T-cell (primary cell): Measurements from ENCODE around the gene GRM7. TPM values are rescaled to one million over a fixed set of nuclear protein-coding genes. Genes with fewer than 3 reads are reported as not detected.

Experiments used
- ATAC-seq, 4 experiments: fragments of 200-7000 bp in 3 of 4; fragments of 150-1000 bp in 1 of 4; cut with Tn5 transposase; replicated peaks in 1 of 4; 1 replicate in 3 of 4; 2 replicates in 1 of 4; pipeline ENCODE4 v1.10.0; 2021; ENCODE audit warnings: moderate library complexity in 3 of 4, mild to moderate bottlenecking in 2 of 4, moderate number of reproducible peaks in 1 of 4
- CTCF ChIA-PET, 2 donors: fragments of 300-600 bp; sonication (Branson Sonifier 250); formaldehyde crosslinking; loops; one replicate each; lab custom pipeline; 2022; ENCODE audit warnings: antibody characterized with exemption in 2 of 2; lab: Charles Lee
- POLR2A ChIA-PET, 2 donors: fragments of 300-600 bp; sonication (Branson Sonifier 250); formaldehyde crosslinking; loops; one replicate each; lab custom pipeline; 2022; ENCODE audit warnings: antibody characterized with exemption in 2 of 2; lab: Charles Lee
- DNase-seq, 35 experiments: peaks; one replicate each; pipeline versions ENCODE4 v3.0.0 to v3.0.0-alpha.2; 2013 to 2023
- H3K27ac ChIP-seq: one replicate; pipeline ENCODE4 v1.5.1; 2013; ENCODE audit warnings: low read length
- H3K27me3 ChIP-seq, 2 experiments: replicated peaks in 1 of 2; 1 replicate in 1 of 2; 2 replicates in 1 of 2; pipeline versions ENCODE4 v1.6.1 to v1.7.0; 2013; ENCODE audit warnings: low read length in 1 of 2, mixed read lengths in 1 of 2; ENCODE audit not compliant: control insufficient read depth in 2 of 2, insufficient read depth in 2 of 2; ENCODE audit errors: extremely low read depth in 1 of 2
- H3K36me3 ChIP-seq, 2 donors: 1 replicate in 1 of 2; 2 replicates in 1 of 2; pipeline versions ENCODE4 v1.6.1 to v1.7.0; 2013; ENCODE audit warnings: low read length in 1 of 2; ENCODE audit not compliant: control insufficient read depth in 2 of 2, insufficient read depth in 1 of 2; ENCODE audit errors: extremely low read depth in 1 of 2
- H3K4me1 ChIP-seq, 2 experiments: 1 replicate in 1 of 2; 2 replicates in 1 of 2; pipeline versions ENCODE4 v1.6.1 to v1.7.0; 2013; ENCODE audit warnings: low read length in 2 of 2, mixed read lengths in 1 of 2; ENCODE audit not compliant: insufficient read depth in 2 of 2, control insufficient read depth in 1 of 2; ENCODE audit errors: extremely low read depth in 1 of 2
- H3K4me3 ChIP-seq, 2 donors: 1 replicate in 1 of 2; 2 replicates in 1 of 2; pipeline versions ENCODE4 v1.5.1 to v1.7.0; 2013; ENCODE audit warnings: mild to moderate bottlenecking in 2 of 2, low read length in 1 of 2, moderate library complexity in 1 of 2; ENCODE audit not compliant: control insufficient read depth in 1 of 2; ENCODE audit errors: extremely low read depth in 1 of 2
- H3K9me3 ChIP-seq: 2 replicates; pipeline ENCODE4 v1.7.0; 2013
- H3K27ac Mint-ChIP-seq, 2 donors: one replicate each; pipeline ENCODE4 v1.8.0; 2020 to 2021; ENCODE audit warnings: mild to moderate bottlenecking in 2 of 2, mixed read lengths in 2 of 2
- H3K27me3 Mint-ChIP-seq, 2 donors: one replicate each; pipeline ENCODE4 v1.8.0; 2021 to 2022; ENCODE audit warnings: mixed read lengths in 2 of 2
- H3K36me3 Mint-ChIP-seq: one replicate; pipeline ENCODE4 v1.8.0; 2021; ENCODE audit warnings: mixed read lengths
- H3K4me1 Mint-ChIP-seq, 3 donors: one replicate each; pipeline ENCODE4 v1.8.0; 2020 to 2022; ENCODE audit warnings: mixed read lengths in 3 of 3, mild to moderate bottlenecking in 1 of 3
- H3K4me3 Mint-ChIP-seq, 3 donors: one replicate each; pipeline ENCODE4 v1.8.0; 2020 to 2022; ENCODE audit warnings: mild to moderate bottlenecking in 3 of 3, mixed read lengths in 3 of 3, moderate library complexity in 3 of 3
- H3K9me3 Mint-ChIP-seq, 3 donors: one replicate each; pipeline ENCODE4 v1.8.0; 2020 to 2022; ENCODE audit warnings: mixed read lengths in 3 of 3
- WGBS: methylation state at CpG from one replicate; pipeline ENCODE4 v1.1.5; 2013; ENCODE audit warnings: missing lambda C conversion rate; ENCODE audit not compliant: insufficient coverage; 5-methylcytosine and 5-hydroxymethylcytosine counted together
- total RNA-seq, 35 experiments: library from RNA in 6 of 35; stranded (reverse) in 6 of 35; fragments of 120-200 nt in 1 of 35; gene quantifications; one replicate each; pipeline versions ENCODE4 v1.2.1 to v1.2.4 and lab custom pipeline; 2013 to 2026

GRM7 gene
- total RNA-seq, 5 donors from 2014 or later (not counting 1 experiment from before 2014, with no cell fraction given): not detected

GRCh38 chr3:7280318-7280717 is 419.4 kb downstream of the GRM7 start:
- H3K36me3 ChIP-seq: no peaks in the 10 kb centered on the region
- H3K4me3 ChIP-seq: no peak overlapping the region
- H3K4me1 Mint-ChIP-seq: no peaks in the 10 kb centered on the region
- DNase-seq (no peak), ATAC-seq (no peak)
- H3K4me1 ChIP-seq: no peaks in the 10 kb centered on the region
- no peak overlapping the region for H3K27ac Mint-ChIP-seq
- no peaks in the 10 kb centered on the region for H3K36me3 Mint-ChIP-seq
- CTCF ChIA-PET: no interaction called here
- H3K27me3 ChIP-seq: no peaks in the 10 kb centered on the region
- H3K27ac ChIP-seq: no peak overlapping the region
- no peaks in the 10 kb centered on the region for H3K27me3 Mint-ChIP-seq
- peaks cover 0 to 7% (median 5%) of the 10 kb centered on the region in 3 donors for H3K9me3 Mint-ChIP-seq
- H3K4me3 Mint-ChIP-seq: no peak overlapping the region
- no peaks in the 10 kb centered on the region for H3K9me3 ChIP-seq
- 83% methylated on average over 2 of the region's 4 CpGs for WGBS
- POLR2A ChIA-PET: no interaction called here

GRCh38 chr3:7282988-7283387 is 422.1 kb downstream of the GRM7 start:
- H3K9me3 ChIP-seq: no peaks in the 10 kb centered on the region
- no peak overlapping the region for H3K27ac Mint-ChIP-seq
- ATAC-seq (no peak), DNase-seq (no peak)
- H3K4me1 Mint-ChIP-seq: no peaks in the 10 kb centered on the region
- no peak overlapping the region for H3K4me3 ChIP-seq
- H3K27me3 ChIP-seq: no peaks in the 10 kb centered on the region
- H3K4me1 ChIP-seq: no peaks in the 10 kb centered on the region
- no peak overlapping the region for H3K27ac ChIP-seq
- 20% methylated on average over 1 of the region's 4 CpGs for WGBS
- no peaks in the 10 kb centered on the region for H3K36me3 Mint-ChIP-seq
- CTCF ChIA-PET: no interaction called here
- POLR2A ChIA-PET: no interaction called here
- H3K9me3 Mint-ChIP-seq: peaks cover 0 to 5% (median 2%) of the 10 kb centered on the region in 3 donors
- no peak overlapping the region for H3K4me3 Mint-ChIP-seq
- H3K27me3 Mint-ChIP-seq: no peaks in the 10 kb centered on the region
- no peaks in the 10 kb centered on the region for H3K36me3 ChIP-seq

DNA sequence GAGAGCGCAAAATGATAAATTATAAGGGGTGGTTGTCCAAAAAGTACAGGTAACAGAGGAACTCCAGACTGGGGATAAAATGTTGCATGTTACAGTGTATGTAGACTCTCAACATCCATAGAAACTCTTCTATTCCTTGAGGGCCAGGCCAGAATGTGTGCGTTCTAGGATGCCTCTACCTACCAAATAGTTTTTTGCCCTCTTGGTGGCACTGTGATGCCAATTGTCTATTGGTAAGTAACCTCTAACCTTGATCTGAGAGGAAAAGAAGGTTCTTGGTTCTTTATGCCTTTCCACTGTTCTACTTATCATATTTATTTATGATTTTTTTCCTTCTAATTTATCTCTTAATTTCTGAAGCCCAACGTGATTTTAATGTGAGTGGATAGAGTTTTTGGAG is 424.6 kb downstream of the GRM7 start:
- no peak overlapping the region for H3K4me3 ChIP-seq
- H3K27me3 ChIP-seq: no peaks in the 10 kb centered on the region
- Mint-ChIP-seq H3K4me3 (no peak overlapping the region), H3K9me3 (peaks cover 0 to 5% (median 0%) of the 10 kb centered on the region in 3 donors), H3K36me3 (no peaks in the 10 kb centered on the region), H3K27ac (no peak overlapping the region), H3K4me1 (peaks cover 0 to 2% (median 2%) of the 10 kb centered on the region in 3 donors), H3K27me3 (no peaks in the 10 kb centered on the region)
- CTCF ChIA-PET: no interaction called here
- ATAC-seq (no peak), DNase-seq (no peak)
- peaks cover 0 to 2% of the 10 kb centered on the region in 2 experiments for H3K4me1 ChIP-seq
- H3K9me3 ChIP-seq: no peaks in the 10 kb centered on the region
- H3K36me3 ChIP-seq: no peaks in the 10 kb centered on the region
- no peak overlapping the region for H3K27ac ChIP-seq
- no CpG with 5 or more reads among the region's 3 CpGs for WGBS
- POLR2A ChIA-PET: no interaction called here

DNA sequence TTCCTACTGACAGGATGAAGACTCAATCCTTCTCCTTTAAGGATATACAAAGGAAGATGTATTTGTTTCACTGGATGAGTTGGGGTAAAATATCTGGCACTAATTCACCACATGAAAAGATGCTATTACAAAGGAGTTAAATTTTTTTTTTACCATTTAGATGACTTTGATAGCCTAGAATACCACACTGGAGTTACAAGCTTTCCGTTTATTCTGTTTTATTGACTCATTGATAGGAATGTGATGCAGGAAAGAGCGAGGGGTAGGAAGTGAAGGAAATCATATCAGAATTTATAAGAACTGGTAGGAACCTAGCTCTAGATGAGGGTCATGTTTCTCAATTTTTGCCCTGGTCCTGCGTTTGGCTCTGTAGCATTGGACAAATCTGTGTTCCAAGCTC is 427.2 kb downstream of the GRM7 start:
- POLR2A ChIA-PET: no interaction called here
- H3K9me3 Mint-ChIP-seq: peaks cover 0 to 3% (median 0%) of the 10 kb centered on the region in 3 donors
- 79% methylated on average over 2 of the region's 3 CpGs for WGBS
- no peaks in the 10 kb centered on the region for H3K9me3 ChIP-seq
- H3K36me3 ChIP-seq: no peaks in the 10 kb centered on the region
- no peak overlapping the region for H3K4me3 ChIP-seq
- no peaks in the 10 kb centered on the region for H3K27me3 ChIP-seq
- CTCF ChIA-PET: no interaction called here
- no peak overlapping the region for H3K27ac ChIP-seq
- peaks cover 2 to 9% (median 7%) of the 10 kb centered on the region in 3 donors for H3K4me1 Mint-ChIP-seq
- no peaks in the 10 kb centered on the region for H3K36me3 Mint-ChIP-seq
- H3K27me3 Mint-ChIP-seq: no peaks in the 10 kb centered on the region
- H3K27ac Mint-ChIP-seq: no peak overlapping the region
- DNase-seq (no peak), ATAC-seq (no peak)
- H3K4me3 Mint-ChIP-seq: no peak overlapping the region
- peaks cover 0 to 4% of the 10 kb centered on the region in 2 experiments for H3K4me1 ChIP-seq

DNA sequence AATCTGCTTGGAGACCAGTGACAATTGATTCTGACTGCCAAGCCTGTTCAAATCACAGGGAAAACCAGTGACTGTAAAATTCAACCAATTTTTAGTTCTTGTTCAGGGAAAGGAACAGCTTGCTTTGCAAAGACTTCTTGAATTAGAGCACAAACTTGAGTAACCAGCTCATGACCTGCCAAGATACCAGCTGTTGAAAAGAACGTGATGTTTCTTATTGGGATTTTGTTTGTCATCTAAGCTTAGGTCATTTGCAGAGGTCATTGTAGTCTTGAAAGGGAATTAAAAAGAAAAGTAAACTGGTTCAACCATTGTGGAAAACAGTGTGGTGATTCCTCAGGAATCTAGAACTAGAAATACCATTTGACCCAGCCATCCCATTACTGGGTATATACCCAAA is 428.2 kb downstream of the GRM7 start:
- Mint-ChIP-seq H3K36me3 (no peaks in the 10 kb centered on the region), H3K27me3 (no peaks in the 10 kb centered on the region), H3K4me3 (no peak overlapping the region), H3K9me3 (peaks cover 0 to 4% (median 0%) of the 10 kb centered on the region in 3 donors), H3K4me1 (peaks cover 2 to 9% (median 7%) of the 10 kb centered on the region in 3 donors), H3K27ac (no peak overlapping the region)
- ATAC-seq (no peak), DNase-seq (no peak)
- H3K27me3 ChIP-seq: no peaks in the 10 kb centered on the region
- no peak overlapping the region for H3K27ac ChIP-seq
- peaks cover 0 to 4% of the 10 kb centered on the region in 2 experiments for H3K4me1 ChIP-seq
- POLR2A ChIA-PET: no interaction called here
- no peak overlapping the region for H3K4me3 ChIP-seq
- H3K9me3 ChIP-seq: no peaks in the 10 kb centered on the region
- H3K36me3 ChIP-seq: no peaks in the 10 kb centered on the region
- CTCF ChIA-PET: no interaction called here
- WGBS: 80% methylated on average over 1 of the region's 1 CpG

DNA sequence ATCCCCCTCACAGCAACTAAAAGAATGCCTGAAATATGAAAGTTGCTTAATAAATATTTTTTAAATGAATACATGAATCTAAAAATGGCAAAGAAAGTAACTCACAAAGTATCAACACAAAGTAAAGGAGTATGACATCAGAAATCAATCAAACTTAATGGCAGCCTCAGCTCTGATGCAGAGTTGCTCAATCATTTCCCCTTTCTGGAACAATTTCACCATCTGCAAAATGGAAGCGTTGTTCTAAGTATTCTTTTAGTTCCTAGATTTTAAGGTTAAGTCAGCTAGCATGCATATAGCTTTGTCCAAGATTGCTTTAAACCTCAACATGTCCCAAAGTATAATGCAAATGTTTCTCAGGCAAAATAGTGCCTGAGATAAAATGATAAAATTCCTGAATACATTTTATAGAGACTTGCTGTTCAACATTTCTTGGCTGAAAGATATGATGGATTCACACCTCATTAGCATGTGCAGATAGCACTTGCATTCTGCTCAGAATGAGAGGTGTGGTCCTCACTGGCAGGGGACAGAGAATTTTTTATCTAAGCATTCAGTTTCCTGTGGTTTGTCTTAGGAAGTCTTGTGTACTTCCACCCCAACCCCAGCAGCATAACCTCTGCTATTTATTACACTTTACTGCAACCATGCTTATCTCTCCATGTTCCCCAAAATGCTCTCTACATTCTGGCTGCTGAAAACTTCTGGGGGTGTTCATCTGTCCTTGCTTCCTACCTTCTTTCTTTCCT is 429.3 kb downstream of the GRM7 start:
- peaks cover 2 to 9% (median 7%) of the 10 kb centered on the region in 3 donors for H3K4me1 Mint-ChIP-seq
- WGBS: no CpG with 5 or more reads among the region's 1 CpG
- CTCF ChIA-PET: no interaction called here

More for the DNA sequence above, 429.3 kb downstream of the GRM7 start:
- POLR2A ChIA-PET: no interaction called here
- H3K4me3 ChIP-seq: no peak overlapping the region
- ATAC-seq (no peak), DNase-seq (no peak)
- H3K27me3 Mint-ChIP-seq: no peaks in the 10 kb centered on the region
- H3K27ac Mint-ChIP-seq: no peak overlapping the region
- H3K4me1 ChIP-seq: peaks cover 0 to 4% of the 10 kb centered on the region in 2 experiments
- H3K36me3 Mint-ChIP-seq: no peaks in the 10 kb centered on the region
- H3K36me3 ChIP-seq: no peaks in the 10 kb centered on the region
- peaks cover 0 to 4% (median 0%) of the 10 kb centered on the region in 3 donors for H3K9me3 Mint-ChIP-seq
- H3K27me3 ChIP-seq: no peaks in the 10 kb centered on the region
- H3K9me3 ChIP-seq: no peaks in the 10 kb centered on the region
- no peak overlapping the region for H3K4me3 Mint-ChIP-seq
- no peak overlapping the region for H3K27ac ChIP-seq
